Tongue (tissue), 3 donors: ENCODE data around the gene JUND. TPM values are rescaled to one million over a fixed set of nuclear protein-coding genes. Genes with fewer than 3 reads are reported as not detected.

Experiments used
- DNase-seq: peaks from one replicate; pipeline ENCODE4 v3.0.0-alpha.2; 2015
- small RNA-seq: library from RNA; depleted of rRNA; stranded (forward); fragments of <200 nt; gene quantifications from one replicate; pipeline ENCODE3, GENCODE V24; 2014; ENCODE audit warnings: low replicate concordance
- total RNA-seq: library from RNA; depleted of rRNA; stranded (reverse); fragments of >200 nt; gene quantifications from one replicate; pipeline ENCODE4 v1.2.3, GENCODE V29; 2014

The JUND gene
- total RNA-seq, 1 donor from 2014 or later: 276 TPM

GRCh38 chr19:18234194-18234593 is 47.2 kb downstream of the JUND start:
- DNase-seq: no peak

- peak; percentile 74 for DNase-seq
Observed at GRCh38 chr19:18233224-18233825, 48.1 kb downstream of the JUND start.

GRCh38 chr19:18232540-18233223 is 48.7 kb downstream of the JUND start:
- DNase-seq: no peak

- DNase-seq: no peak
Observed at GRCh38 chr19:18231775-18232174, 49.6 kb downstream of the JUND start.

- DNase-seq: no peak
Observed at GRCh38 chr19:18230941-18231734, 50.3 kb downstream of the JUND start.

- no peak for DNase-seq
Observed at GRCh38 chr19:18229915-18230314, 51.5 kb downstream of the JUND start.

Small RNAs within 50 kb of the gene (small RNA-seq; reads per million reads assigned to genes)
- gene MIR3188 (0.32 reads per million, percentile 56 among the genes with 10 or more reads in this experiment), gene RPL39P38 (not detected)

Other genes starting within 250 kb of the JUND start
- 0.41 TPM for gene IL12RB1, start 194.7 kb downstream of the JUND start, total RNA-seq
- gene MAST3, start 183.8 kb downstream of the JUND start, total RNA-seq: 4.9 TPM
- 34.5 TPM for gene PIK3R2, start 128.5 kb downstream of the JUND start, total RNA-seq
- gene IFI30, start 107.8 kb downstream of the JUND start, total RNA-seq: 0.21 TPM
- 6.5 TPM for gene MPV17L2, start 88.4 kb downstream of the JUND start, total RNA-seq
- gene RAB3A, start 77.6 kb downstream of the JUND start, total RNA-seq: 2.1 TPM
- 5.7 TPM for gene PDE4C, start 55.2 kb downstream of the JUND start, total RNA-seq
- 0.62 TPM for gene IQCN, start 7.2 kb downstream of the JUND start, total RNA-seq
- gene LSM4, start 41.5 kb upstream of the JUND start, total RNA-seq: 143 TPM
- 12.7 TPM for gene PGPEP1, start 59.0 kb upstream of the JUND start, total RNA-seq
- gene GDF15, start 104.5 kb upstream of the JUND start, total RNA-seq: 0.51 TPM
- 1.8 TPM for gene LRRC25, start 116.0 kb upstream of the JUND start, total RNA-seq
- 50.1 TPM for gene SSBP4, start 137.8 kb upstream of the JUND start, total RNA-seq
- gene ISYNA1, start 156.5 kb upstream of the JUND start, total RNA-seq: 49.3 TPM
- 21.7 TPM for gene ELL, start 240.4 kb upstream of the JUND start, total RNA-seq